Tibial nerve (tissue), 3 donors: ENCODE measurements around the gene SLC25A22.

Experiments
- CTCF ChIP-seq, 5 experiments: fragments of 200-600 bp in 3 of 5; fragments of 450-650 bp in 2 of 5; sonication (generic) in 3 of 5; IDR thresholded peaks; one replicate each; pipeline ENCODE4 v1.5.1; 2016 to 2019; ENCODE audit warnings: antibody characterized with exemption in 5 of 5, mild to moderate bottlenecking in 3 of 5, moderate library complexity in 2 of 5
- POLR2A ChIP-seq, 2 donors: fragments of 450-650 bp; IDR thresholded peaks; one replicate each; pipeline ENCODE4 v1.6.1; 2017; ENCODE audit warnings: antibody characterized with exemption in 2 of 2, mild to moderate bottlenecking in 2 of 2, moderate library complexity in 2 of 2

GRCh38 chr11:827897-828192 is 29.8 kb upstream of the SLC25A22 start, which contains the start of gene CRACR2B:
- no peak for TF ChIP-seq POLR2A (IDR thresholded peaks at IDR 0.05)
- no peak for TF ChIP-seq CTCF (IDR thresholded peaks at IDR 0.05)
